HepG2 (cell line): ENCODE results near the gene MEX3A. TPM values are rescaled to one million over a fixed set of nuclear protein-coding genes. Genes with fewer than 3 reads are reported as not detected.

Experiments used
- ATAC-seq: fragments of 200-7000 bp; cut with Tn5 transposase; 3 replicates; pipeline ENCODE4 v1.9.1; 2020; ENCODE audit warnings: mild to moderate bottlenecking, moderate library complexity
- BruUV-seq: library from RNA; stranded (reverse); fragments of 400-500 nt; replicated peaks from 2 replicates; lab custom pipeline; 2021; lab: Mats Ljungman, UMichigan
- CTCF ChIA-PET: fragments of 300-600 bp; formaldehyde crosslinking; extraction: SDS; loops from one replicate; lab custom pipeline; 2021; ENCODE audit warnings: low total read pairs, inconsistent platforms, low intra/inter-chr PET ratio; lab: Yijun Ruan, JAX
- POLR2A ChIA-PET: fragments of 350-600 bp; sonication (Branson Sonifier 250); formaldehyde crosslinking; loops from one replicate; lab custom pipeline; 2020; ENCODE audit warnings: antibody characterized with exemption, inconsistent platforms; lab: Yijun Ruan, JAX
- DNase-seq: peaks from one replicate; pipeline ENCODE4 v3.0.0-alpha.2; 2015; ENCODE audit warnings: low spot score
- FAIRE-seq: peaks from 3 replicates; lab custom pipeline; 2011; peaks lifted over from hg19 to GRCh38; lab: Jason Lieb, UNC
- H2AFZ ChIP-seq: one replicate; pipeline ENCODE4 v1.6.1; 2011; ENCODE audit warnings: low read length, inconsistent platforms
- H3K27ac ChIP-seq: fragments of 300-600 bp; 3 replicates; pipeline ENCODE4 v1.8.0; 2011; ENCODE audit warnings: mixed run types, mild to moderate bottlenecking, mixed read lengths, low read length, inconsistent platforms; ENCODE audit not compliant: insufficient read depth; ENCODE audit errors: extremely low read length
- H3K27me3 ChIP-seq, 2 experiments: fragments of 200-600 bp in 1 of 2; 2 replicates in 1 of 2; 3 replicates in 1 of 2; pipeline versions ENCODE4 v1.6.0 to v1.8.0; 2011; ENCODE audit warnings: low read length in 2 of 2, mild to moderate bottlenecking in 2 of 2, moderate library complexity in 2 of 2, inconsistent platforms in 1 of 2; ENCODE audit not compliant: insufficient read depth in 2 of 2, control insufficient read depth in 1 of 2
- H3K36me3 ChIP-seq, 2 experiments: fragments of 200-600 bp in 1 of 2; replicated peaks in 1 of 2; 2 replicates in 1 of 2; 3 replicates in 1 of 2; pipeline versions ENCODE4 v1.5.1 to v1.8.0; 2011; ENCODE audit warnings: low read length in 2 of 2, inconsistent platforms in 1 of 2; ENCODE audit not compliant: insufficient read depth in 2 of 2, control insufficient read depth in 1 of 2
- H3K4me1 ChIP-seq: 2 replicates; pipeline ENCODE4 v1.5.1; 2012; ENCODE audit warnings: low read length, inconsistent platforms; ENCODE audit not compliant: insufficient read depth
- H3K4me2 ChIP-seq: 2 replicates; pipeline ENCODE4 v1.6.0; 2011; ENCODE audit warnings: low read depth, low read length, inconsistent platforms
- H3K4me3 ChIP-seq, 3 experiments: fragments of 200-600 bp in 1 of 3; sonication (generic), shearing (Covaris generic) in 1 of 3; replicated peaks in 1 of 3; 2 replicates each; pipeline ENCODE4 v1.5.1; 2011 to 2016; ENCODE audit warnings: low read length in 3 of 3, inconsistent platforms in 2 of 3, low read depth in 2 of 3, mild to moderate bottlenecking in 2 of 3, control low read depth in 1 of 3, mixed read lengths in 1 of 3; ENCODE audit not compliant: insufficient read depth in 1 of 3
- H3K79me2 ChIP-seq: one replicate; pipeline ENCODE4 v1.6.1; 2011; ENCODE audit warnings: low read length, inconsistent platforms; ENCODE audit not compliant: insufficient read depth
- H3K9ac ChIP-seq: 2 replicates; pipeline ENCODE4 v1.6.0; 2011; ENCODE audit warnings: mild to moderate bottlenecking, low read depth, low read length, inconsistent platforms; ENCODE audit not compliant: insufficient read depth
- H3K9me3 ChIP-seq: 2 replicates; pipeline ENCODE4 v1.5.1; 2012; ENCODE audit warnings: mild to moderate bottlenecking, low read length
- H4K20me1 ChIP-seq: 2 replicates; pipeline ENCODE4 v1.6.0; 2011; ENCODE audit warnings: inconsistent platforms, mild to moderate bottlenecking, low read length, moderate library complexity; ENCODE audit not compliant: insufficient read depth
- KDM2A ChIP-seq: sonication (generic); formaldehyde crosslinking; IDR thresholded peaks from 2 replicates; pipeline ENCODE4 v1.4.0; 2020; ENCODE audit warnings: low read depth, missing genetic modification reagents, borderline replicate concordance
- KDM6A ChIP-seq: IDR thresholded peaks from 2 replicates; pipeline ENCODE4 v1.6.1; 2016; ENCODE audit warnings: low read depth
- NCOA2 ChIP-seq: sonication (generic); formaldehyde crosslinking; IDR thresholded peaks from 2 replicates; pipeline ENCODE4 v1.8.0; 2022; ENCODE audit warnings: inconsistent platforms
- ZKSCAN1 ChIP-seq: fragments of 150-350 bp; IDR thresholded peaks from 2 replicates; pipeline ENCODE4 v1.6.1; 2014; ENCODE audit warnings: low read length
- ZNF367 ChIP-seq: sonication (generic); formaldehyde crosslinking; IDR thresholded peaks from 2 replicates; pipeline ENCODE4 v1.4.0; 2020; ENCODE audit warnings: missing genetic modification reagents, borderline replicate concordance
- WGBS: methylation state at CpG from one replicate; pipeline ENCODE4 v1.1.6; 2017; ENCODE audit warnings: low lambda C conversion rate; 5-methylcytosine and 5-hydroxymethylcytosine counted together
- in situ Hi-C: cut with HindIII; loops from 2 replicates; pipeline ENCODE4 v1.10.0; 2017; ENCODE audit warnings: low pct_unique_long_range_greater_than_20kb; ENCODE audit not compliant: extremely low pct_ligation_motif_present
- intact Hi-C: fragments of 100-400 bp; cut with micrococcal nuclease; formaldehyde crosslinking; loops from one replicate; pipeline ENCODE4 v1.10.0; 2022; ENCODE audit not compliant: unreplicated experiment
- polyA plus RNA-seq, 8 experiments: library from polyadenylated mRNA; depleted of rRNA in 3 of 8; stranded (reverse) in 7 of 8; unstranded in 1 of 8; fragments of >200 nt; fragmentation: Illumina TruSeq in 4 of 8; extraction: Trizol in 4 of 8; gene quantifications; 2 replicates each; pipeline versions ENCODE4 v1.2.1 to v1.2.3, GENCODE V29; 2011 to 2016; ENCODE audit warnings: low read depth in 4 of 8, missing spikeins in 1 of 8, mixed read lengths in 1 of 8; ENCODE audit not compliant: insufficient read depth in 1 of 8
- total RNA-seq, 5 experiments: library from RNA; depleted of rRNA; stranded (reverse); fragments of >200 nt; fragmentation: Illumina TruSeq; extraction: Trizol; gene quantifications; 2 replicates each; pipeline ENCODE4 v1.2.3, GENCODE V29; 2016; ENCODE audit warnings: low read depth in 1 of 5
- TF ChIP-seq, protein P1 (sequence below): sonication (generic); formaldehyde crosslinking; IDR thresholded peaks from 2 replicates; pipeline ENCODE4 v1.4.0; 2020; ENCODE audit warnings: missing genetic modification reagents, borderline replicate concordance
- TF ChIP-seq, protein P2 (sequence below): sonication (generic); formaldehyde crosslinking; IDR thresholded peaks from 2 replicates; pipeline ENCODE4 v1.5.1; 2020; ENCODE audit warnings: mild to moderate bottlenecking, moderate library complexity, missing genetic modification reagents
- TF ChIP-seq, protein P3 (sequence below): sonication (generic); formaldehyde crosslinking; IDR thresholded peaks from 2 replicates; pipeline ENCODE4 v1.4.0; 2020; ENCODE audit warnings: mild to moderate bottlenecking, missing genetic modification reagents

Gene MEX3A
- total and polyA plus RNA-seq, 2 of the 13 experiments (the other 11 are each of a cell fraction or from before 2014, with no cell fraction given) = 7.6 to 9.1 TPM

DNA sequence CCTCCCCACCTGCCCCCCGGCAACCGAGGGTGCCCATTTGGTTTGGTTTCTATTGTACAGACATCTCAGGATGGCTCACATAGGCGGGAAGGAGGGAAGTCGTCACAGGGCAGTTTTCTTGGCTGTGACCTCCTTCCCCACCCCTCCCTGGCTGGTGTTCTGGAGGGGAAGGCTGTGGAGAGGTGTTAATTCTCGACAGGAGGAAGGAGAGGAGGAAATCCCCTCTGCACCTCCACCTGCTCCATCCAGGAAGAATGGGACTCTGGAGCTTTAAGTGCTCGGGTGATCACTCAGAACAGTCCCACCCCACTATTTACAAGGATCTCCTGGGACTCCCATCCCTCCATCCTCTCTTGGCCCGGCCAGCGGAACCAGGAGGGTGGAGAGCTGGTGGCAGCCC, 7.6 kb downstream of the MEX3A start:
- H4K20me1 ChIP-seq = no peaks in the 10 kb centered on the region; the same call in 1 of the 2 replicates
- POLR2A ChIA-PET = no interaction called here

More for the DNA sequence above, 7.6 kb downstream of the MEX3A start:
- H2AFZ ChIP-seq = no peak overlapping the region
- H3K9me3 ChIP-seq = no peaks in the 10 kb centered on the region
- no peak overlapping the region for H3K27ac ChIP-seq
- H3K9ac ChIP-seq = no peak overlapping the region
- intact Hi-C loops (no loop called here), in situ Hi-C loops (no loop called here)
- BruUV-seq = no TSS peak
- no peak for TF ChIP-seq KDM2A (CRISPR knock-in tag)
- TF ChIP-seq, protein P1, sequence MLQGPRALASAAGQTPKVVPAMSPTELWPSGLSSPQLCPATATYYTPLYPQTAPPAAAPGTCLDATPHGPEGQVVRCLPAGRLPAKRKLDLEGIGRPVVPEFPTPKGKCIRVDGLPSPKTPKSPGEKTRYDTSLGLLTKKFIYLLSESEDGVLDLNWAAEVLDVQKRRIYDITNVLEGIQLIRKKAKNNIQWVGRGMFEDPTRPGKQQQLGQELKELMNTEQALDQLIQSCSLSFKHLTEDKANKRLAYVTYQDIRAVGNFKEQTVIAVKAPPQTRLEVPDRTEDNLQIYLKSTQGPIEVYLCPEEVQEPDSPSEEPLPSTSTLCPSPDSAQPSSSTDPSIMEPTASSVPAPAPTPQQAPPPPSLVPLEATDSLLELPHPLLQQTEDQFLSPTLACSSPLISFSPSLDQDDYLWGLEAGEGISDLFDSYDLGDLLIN (CRISPR knock-in tag) = no peak
- TF ChIP-seq KDM6A = no peak
- TF ChIP-seq, protein P2, sequence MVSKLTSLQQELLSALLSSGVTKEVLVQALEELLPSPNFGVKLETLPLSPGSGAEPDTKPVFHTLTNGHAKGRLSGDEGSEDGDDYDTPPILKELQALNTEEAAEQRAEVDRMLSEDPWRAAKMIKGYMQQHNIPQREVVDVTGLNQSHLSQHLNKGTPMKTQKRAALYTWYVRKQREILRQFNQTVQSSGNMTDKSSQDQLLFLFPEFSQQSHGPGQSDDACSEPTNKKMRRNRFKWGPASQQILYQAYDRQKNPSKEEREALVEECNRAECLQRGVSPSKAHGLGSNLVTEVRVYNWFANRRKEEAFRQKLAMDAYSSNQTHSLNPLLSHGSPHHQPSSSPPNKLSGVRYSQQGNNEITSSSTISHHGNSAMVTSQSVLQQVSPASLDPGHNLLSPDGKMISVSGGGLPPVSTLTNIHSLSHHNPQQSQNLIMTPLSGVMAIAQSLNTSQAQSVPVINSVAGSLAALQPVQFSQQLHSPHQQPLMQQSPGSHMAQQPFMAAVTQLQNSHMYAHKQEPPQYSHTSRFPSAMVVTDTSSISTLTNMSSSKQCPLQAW (CRISPR knock-in tag) = no peak
- TF ChIP-seq ZKSCAN1 = no peak
- TF ChIP-seq, protein P3, sequence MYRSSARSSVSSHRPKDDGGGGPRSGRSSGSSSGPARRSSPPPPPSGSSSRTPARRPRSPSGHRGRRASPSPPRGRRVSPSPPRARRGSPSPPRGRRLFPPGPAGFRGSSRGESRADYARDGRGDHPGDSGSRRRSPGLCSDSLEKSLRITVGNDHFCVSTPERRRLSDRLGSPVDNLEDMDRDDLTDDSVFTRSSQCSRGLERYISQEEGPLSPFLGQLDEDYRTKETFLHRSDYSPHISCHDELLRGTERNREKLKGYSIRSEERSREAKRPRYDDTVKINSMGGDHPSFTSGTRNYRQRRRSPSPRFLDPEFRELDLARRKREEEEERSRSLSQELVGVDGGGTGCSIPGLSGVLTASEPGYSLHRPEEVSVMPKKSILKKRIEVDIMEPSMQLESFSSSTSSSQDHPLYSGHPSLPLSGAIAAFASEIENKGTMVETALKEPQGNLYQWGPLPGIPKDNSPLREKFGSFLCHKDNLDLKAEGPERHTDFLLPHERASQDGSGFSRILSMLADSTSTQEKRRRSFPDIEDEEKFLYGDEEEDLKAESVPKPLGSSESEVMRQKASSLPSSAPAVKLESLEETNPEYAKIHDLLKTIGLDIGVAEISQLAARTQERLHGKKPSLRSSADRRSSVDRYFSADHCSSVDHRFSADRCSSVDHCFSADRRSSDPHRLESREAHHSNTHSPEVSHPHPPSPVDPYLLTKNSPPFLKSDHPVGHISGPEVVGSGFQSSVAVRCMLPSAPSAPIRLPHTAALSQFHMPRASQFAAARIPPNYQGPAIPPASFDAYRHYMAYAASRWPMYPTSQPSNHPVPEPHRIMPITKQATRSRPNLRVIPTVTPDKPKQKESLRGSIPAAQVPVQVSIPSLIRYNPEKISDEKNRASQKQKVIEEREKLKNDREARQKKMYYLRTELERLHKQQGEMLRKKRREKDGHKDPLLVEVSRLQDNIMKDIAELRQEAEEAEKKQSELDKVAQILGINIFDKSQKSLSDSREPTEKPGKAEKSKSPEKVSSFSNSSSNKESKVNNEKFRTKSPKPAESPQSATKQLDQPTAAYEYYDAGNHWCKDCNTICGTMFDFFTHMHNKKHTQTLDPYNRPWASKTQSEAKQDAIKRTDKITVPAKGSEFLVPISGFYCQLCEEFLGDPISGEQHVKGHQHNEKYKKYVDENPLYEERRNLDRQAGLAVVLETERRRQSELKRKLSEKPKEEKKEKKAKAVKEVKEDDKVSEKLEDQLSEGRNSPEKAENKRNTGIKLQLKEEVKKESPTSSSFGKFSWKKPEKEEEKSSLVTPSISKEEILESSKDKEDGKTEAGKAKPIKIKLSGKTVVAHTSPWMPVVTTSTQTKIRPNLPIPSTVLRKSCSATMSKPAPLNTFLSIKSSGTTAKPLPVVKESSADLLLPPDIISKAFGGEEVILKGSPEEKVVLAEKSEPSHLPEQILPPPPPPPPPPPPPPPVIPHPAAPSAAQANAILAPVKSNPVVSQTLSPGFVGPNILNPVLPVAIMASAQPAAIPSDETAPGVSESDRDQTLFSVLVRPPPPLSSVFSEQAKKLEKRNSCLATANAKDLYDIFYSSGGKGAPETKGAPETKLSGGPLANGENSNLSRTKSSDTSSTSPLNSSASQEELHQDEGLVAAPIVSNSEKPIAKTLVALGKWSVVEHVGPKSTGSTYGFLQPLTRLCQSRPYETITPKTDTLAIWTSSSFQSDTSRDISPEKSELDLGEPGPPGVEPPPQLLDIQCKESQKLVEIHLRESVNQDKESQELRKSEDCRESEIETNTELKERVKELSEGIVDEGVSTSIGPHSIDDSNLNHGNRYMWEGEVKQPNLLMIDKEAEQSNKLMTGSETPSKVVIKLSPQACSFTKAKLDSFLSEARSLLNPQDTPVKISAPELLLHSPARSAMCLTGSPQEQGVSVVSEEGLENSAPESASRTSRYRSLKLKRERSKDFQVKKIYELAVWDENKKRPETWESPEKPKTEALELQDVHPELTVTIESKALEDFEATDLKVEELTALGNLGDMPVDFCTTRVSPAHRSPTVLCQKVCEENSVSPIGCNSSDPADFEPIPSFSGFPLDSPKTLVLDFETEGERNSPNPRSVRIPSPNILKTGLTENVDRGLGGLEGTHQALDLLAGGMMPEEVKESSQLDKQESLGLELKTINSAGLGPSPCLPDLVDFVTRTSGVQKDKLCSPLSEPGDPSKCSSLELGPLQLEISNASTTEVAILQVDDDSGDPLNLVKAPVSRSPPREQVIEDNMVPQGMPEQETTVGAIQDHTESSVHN = no peak
- no peak for TF ChIP-seq NCOA2
- no peak for TF ChIP-seq ZNF367 (CRISPR knock-in tag)
- peaks cover 3% of the 10 kb centered on the region for H3K79me2 ChIP-seq
- CTCF ChIA-PET = no interaction called here
- H3K4me3 ChIP-seq = no peak overlapping the region
- peaks cover 45% of the 10 kb centered on the region for H3K4me1 ChIP-seq
- 93% methylated on average over 5 of the region's 8 CpGs for WGBS
- no peak for FAIRE-seq
- H3K27me3 ChIP-seq = no peaks in the 10 kb centered on the region
- no peak for ATAC-seq
- no peak overlapping the region for H3K4me2 ChIP-seq
- peaks cover 5 to 14% of the 10 kb centered on the region in 2 experiments; a peak in 4 of 5 replicates for H3K36me3 ChIP-seq
- no peak for DNase-seq
